Measurements from ENCODE around the gene TRAP1. TPM values are rescaled to one million over a fixed set of nuclear protein-coding genes. Genes with fewer than 3 reads are reported as not detected.

Gene TRAP1
- polyA plus RNA-seq, 1 of the 3 experiments (the other 2 are of a cell fraction) = 129 TPM

DNA sequence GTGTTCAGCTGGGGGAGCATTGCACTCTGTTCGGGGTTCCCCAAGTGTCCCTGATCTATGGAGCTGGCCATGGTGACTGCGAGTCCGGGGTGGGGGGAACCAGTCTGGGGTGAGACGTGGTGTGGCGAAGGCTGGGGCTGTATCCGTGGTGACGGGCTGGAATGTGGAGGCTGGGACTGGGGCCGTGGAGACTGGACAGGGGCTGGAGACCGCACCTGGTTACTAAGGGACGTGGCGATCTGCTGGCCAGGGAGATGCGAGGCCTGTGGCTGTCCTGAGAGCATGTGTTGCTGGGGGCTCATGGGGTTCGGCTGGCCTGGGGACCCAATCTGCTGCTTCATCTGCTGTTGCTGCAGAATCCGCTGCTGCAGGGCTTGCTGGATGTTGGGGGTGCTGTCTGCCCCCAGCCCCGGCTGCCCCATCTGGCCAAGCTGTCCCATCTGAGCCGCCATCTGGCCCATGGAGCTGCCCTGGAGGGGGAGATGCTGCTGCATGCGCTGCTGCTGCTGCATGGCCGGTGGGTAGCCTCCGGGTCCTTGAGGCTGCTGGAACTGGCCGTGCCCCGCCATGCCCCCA is 10.6 kb upstream of the TRAP1 start:
- 94% methylated on average over 11 of the region's 21 CpGs for WGBS (ENCODE audit: low lambda C conversion rate)
- H3K9ac ChIP-seq = no peak overlapping the region
- CTCF ChIA-PET = no interaction called here
- H3K9me3 ChIP-seq = no peaks in the 10 kb centered on the region
- H3K4me1 ChIP-seq (ENCODE audit: control insufficient read depth in 1 of 2, insufficient read depth in 2 of 2, low read depth in 1 of 2, low read length in 1 of 2) = no peaks in the 10 kb centered on the region
- DNase-seq = peak; percentile 21
- H4K20me1 ChIP-seq (ENCODE audit: insufficient read depth) = 0 out of 2 replicates have a peak, but pooled peaks cover 3% of the 10 kb centered on the region
- H3K36me3 ChIP-seq (replicated peaks in 1 of 2; ENCODE audit: control insufficient read depth in 1 of 2, insufficient read depth in 2 of 2, low read length in 1 of 2) = peaks cover 6 to 53% of the 10 kb centered on the region in 2 experiments
- POLR2A ChIA-PET = no interaction called here
- no peak for TF ChIP-seq NRF1 (IDR thresholded peaks at IDR 0.05; ENCODE audit: low read depth, low read length)
- no peak for TF ChIP-seq SMC3 (IDR thresholded peaks at IDR 0.05; ENCODE audit: low read depth, low read length)
- TF ChIP-seq YY1 (IDR thresholded peaks at IDR 0.05; ENCODE audit: low read depth) = no peak
- TF ChIP-seq, protein P1, sequence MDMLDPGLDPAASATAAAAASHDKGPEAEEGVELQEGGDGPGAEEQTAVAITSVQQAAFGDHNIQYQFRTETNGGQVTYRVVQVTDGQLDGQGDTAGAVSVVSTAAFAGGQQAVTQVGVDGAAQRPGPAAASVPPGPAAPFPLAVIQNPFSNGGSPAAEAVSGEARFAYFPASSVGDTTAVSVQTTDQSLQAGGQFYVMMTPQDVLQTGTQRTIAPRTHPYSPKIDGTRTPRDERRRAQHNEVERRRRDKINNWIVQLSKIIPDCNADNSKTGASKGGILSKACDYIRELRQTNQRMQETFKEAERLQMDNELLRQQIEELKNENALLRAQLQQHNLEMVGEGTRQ (IDR thresholded peaks at IDR 0.05; ENCODE audit: borderline replicate concordance, low read depth, low read length) = no peak
- no peak for TF ChIP-seq RXRA (IDR thresholded peaks at IDR 0.05; ENCODE audit: borderline replicate concordance, low read depth)
- TF ChIP-seq, protein P2, sequence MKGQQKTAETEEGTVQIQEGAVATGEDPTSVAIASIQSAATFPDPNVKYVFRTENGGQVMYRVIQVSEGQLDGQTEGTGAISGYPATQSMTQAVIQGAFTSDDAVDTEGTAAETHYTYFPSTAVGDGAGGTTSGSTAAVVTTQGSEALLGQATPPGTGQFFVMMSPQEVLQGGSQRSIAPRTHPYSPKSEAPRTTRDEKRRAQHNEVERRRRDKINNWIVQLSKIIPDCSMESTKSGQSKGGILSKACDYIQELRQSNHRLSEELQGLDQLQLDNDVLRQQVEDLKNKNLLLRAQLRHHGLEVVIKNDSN (IDR thresholded peaks at IDR 0.05; ENCODE audit: borderline replicate concordance, low read depth) = no peak
- no peak for TF ChIP-seq RAD21 (IDR thresholded peaks at IDR 0.05; ENCODE audit: low read length)
- no peak for TF ChIP-seq SIN3A (IDR thresholded peaks at IDR 0.05; ENCODE audit: borderline replicate concordance, low read depth, low read length)
- no peak for TF ChIP-seq JUND (IDR thresholded peaks at IDR 0.05)
- H3K4me2 ChIP-seq = no peak overlapping the region
- H3K9me2 ChIP-seq = no peaks in the 10 kb centered on the region
- H3F3A ChIP-seq (replicated peaks; ENCODE audit: insufficient read depth) = peaks cover 2% of the 10 kb centered on the region
- H3K4me3 ChIP-seq (ENCODE audit: low read depth in 2 of 2, low read length in 1 of 2) = no peak overlapping the region
- no peaks in the 10 kb centered on the region for H3K79me2 ChIP-seq (ENCODE audit: insufficient read depth)
- H2AFZ ChIP-seq (ENCODE audit: low read depth) = no peak overlapping the region
- H3K27me3 ChIP-seq (ENCODE audit: insufficient read depth) = no peaks in the 10 kb centered on the region
- no peak overlapping the region for H3K27ac ChIP-seq (ENCODE audit: low read depth in 2 of 2, low read length in 1 of 2)

DNA sequence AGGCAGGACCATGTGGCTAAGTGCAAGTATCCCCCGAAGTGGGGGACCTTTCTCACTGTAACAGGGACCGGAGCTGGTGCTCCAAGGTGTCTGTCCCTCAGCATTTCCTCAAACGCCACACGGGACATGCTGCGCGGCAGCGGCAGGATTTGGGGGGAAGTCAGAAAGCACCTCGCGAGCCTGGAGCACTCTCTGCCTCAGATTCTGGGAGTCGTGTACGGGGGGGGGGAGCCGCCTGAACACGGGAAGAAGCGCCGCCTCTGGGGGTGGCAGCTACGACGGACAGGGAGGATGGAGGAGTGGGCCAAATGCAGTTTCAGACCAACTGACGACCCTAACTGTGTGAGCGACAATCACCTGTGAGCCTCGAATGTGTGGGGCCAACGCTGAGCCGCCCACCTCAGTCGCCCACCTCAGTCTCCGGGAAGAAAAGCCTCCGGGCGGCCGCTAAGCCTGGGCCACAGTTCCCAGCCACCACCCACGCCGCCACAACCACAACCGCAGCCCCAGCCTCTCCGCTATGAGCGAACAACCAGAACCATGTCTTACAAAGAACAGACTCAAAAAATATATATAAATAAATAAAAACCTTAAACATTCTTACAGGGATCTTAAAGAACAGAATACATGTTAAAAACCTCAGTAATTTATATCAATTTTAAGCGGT is 8.8 kb upstream of the TRAP1 start:
- Histone ChIP-seq H3F3A (replicated peaks; ENCODE audit: insufficient read depth) (peaks cover 2% of the 10 kb centered on the region), H3K27me3 (ENCODE audit: insufficient read depth) (no peaks in the 10 kb centered on the region), H4K20me1 (ENCODE audit: insufficient read depth) (0 out of 2 replicates have a peak, but pooled peaks cover 3% of the 10 kb centered on the region), H3K9ac (no peak overlapping the region), H3K4me1 (ENCODE audit: control insufficient read depth in 1 of 2, insufficient read depth in 2 of 2, low read depth in 1 of 2, low read length in 1 of 2) (no peaks in the 10 kb centered on the region), H3K9me2 (no peaks in the 10 kb centered on the region), H3K36me3 (replicated peaks in 1 of 2; ENCODE audit: control insufficient read depth in 1 of 2, insufficient read depth in 2 of 2, low read length in 1 of 2) (peaks cover 6 to 43% of the 10 kb centered on the region in 2 experiments), H3K9me3 (no peaks in the 10 kb centered on the region), H3K27ac (ENCODE audit: low read depth in 2 of 2, low read length in 1 of 2) (no peak overlapping the region), H2AFZ (ENCODE audit: low read depth) (no peak overlapping the region), H3K79me2 (ENCODE audit: insufficient read depth) (no peaks in the 10 kb centered on the region), H3K4me2 (no peak overlapping the region), H3K4me3 (ENCODE audit: low read depth in 2 of 2, low read length in 1 of 2) (no peak overlapping the region)
- ChIA-PET CTCF (interaction anchor here (1.0 to 1.5 kb wide), 2 partner anchors 12 to 36 kb away, joined by 3 to 5 read pairs; no protein-coding TSS in a partner anchor), POLR2A (no interaction called here)
- no peak for DNase-seq
- 97% methylated on average over 26 of the region's 33 CpGs for WGBS (ENCODE audit: low lambda C conversion rate)
- TF ChIP-seq FOXM1 (IDR thresholded peaks at IDR 0.05; ENCODE audit: low read depth) (no peak), RFX5 (IDR thresholded peaks at IDR 0.05; ENCODE audit: low read length) (no peak), MXI1 (IDR thresholded peaks at IDR 0.05; ENCODE audit: low read depth, low read length) (no peak), FOSL2 (IDR thresholded peaks at IDR 0.05; ENCODE audit: borderline replicate concordance, low read depth) (no peak), SIN3A (IDR thresholded peaks at IDR 0.05; ENCODE audit: borderline replicate concordance, low read depth, low read length) (no peak), NRF1 (IDR thresholded peaks at IDR 0.05; ENCODE audit: low read depth, low read length) (no peak), EP300 (IDR thresholded peaks at IDR 0.05; ENCODE audit: borderline replicate concordance in 1 of 2, low read depth in 1 of 2, low read length in 1 of 2) (no peak), TCF12 (IDR thresholded peaks at IDR 0.05) (no peak), POLR2AphosphoS5 (IDR thresholded peaks at IDR 0.05; ENCODE audit: low read depth, low read length) (no peak), RCOR1 (IDR thresholded peaks at IDR 0.05; ENCODE audit: low read length) (no peak)
- TF ChIP-seq, protein P3, sequence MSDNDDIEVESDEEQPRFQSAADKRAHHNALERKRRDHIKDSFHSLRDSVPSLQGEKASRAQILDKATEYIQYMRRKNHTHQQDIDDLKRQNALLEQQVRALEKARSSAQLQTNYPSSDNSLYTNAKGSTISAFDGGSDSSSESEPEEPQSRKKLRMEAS (IDR thresholded peaks at IDR 0.05; ENCODE audit: low read depth) = no peak
- TF ChIP-seq, protein P4, sequence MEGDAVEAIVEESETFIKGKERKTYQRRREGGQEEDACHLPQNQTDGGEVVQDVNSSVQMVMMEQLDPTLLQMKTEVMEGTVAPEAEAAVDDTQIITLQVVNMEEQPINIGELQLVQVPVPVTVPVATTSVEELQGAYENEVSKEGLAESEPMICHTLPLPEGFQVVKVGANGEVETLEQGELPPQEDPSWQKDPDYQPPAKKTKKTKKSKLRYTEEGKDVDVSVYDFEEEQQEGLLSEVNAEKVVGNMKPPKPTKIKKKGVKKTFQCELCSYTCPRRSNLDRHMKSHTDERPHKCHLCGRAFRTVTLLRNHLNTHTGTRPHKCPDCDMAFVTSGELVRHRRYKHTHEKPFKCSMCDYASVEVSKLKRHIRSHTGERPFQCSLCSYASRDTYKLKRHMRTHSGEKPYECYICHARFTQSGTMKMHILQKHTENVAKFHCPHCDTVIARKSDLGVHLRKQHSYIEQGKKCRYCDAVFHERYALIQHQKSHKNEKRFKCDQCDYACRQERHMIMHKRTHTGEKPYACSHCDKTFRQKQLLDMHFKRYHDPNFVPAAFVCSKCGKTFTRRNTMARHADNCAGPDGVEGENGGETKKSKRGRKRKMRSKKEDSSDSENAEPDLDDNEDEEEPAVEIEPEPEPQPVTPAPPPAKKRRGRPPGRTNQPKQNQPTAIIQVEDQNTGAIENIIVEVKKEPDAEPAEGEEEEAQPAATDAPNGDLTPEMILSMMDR (IDR thresholded peaks at IDR 0.05) = no peak
- TF ChIP-seq, protein P5, sequence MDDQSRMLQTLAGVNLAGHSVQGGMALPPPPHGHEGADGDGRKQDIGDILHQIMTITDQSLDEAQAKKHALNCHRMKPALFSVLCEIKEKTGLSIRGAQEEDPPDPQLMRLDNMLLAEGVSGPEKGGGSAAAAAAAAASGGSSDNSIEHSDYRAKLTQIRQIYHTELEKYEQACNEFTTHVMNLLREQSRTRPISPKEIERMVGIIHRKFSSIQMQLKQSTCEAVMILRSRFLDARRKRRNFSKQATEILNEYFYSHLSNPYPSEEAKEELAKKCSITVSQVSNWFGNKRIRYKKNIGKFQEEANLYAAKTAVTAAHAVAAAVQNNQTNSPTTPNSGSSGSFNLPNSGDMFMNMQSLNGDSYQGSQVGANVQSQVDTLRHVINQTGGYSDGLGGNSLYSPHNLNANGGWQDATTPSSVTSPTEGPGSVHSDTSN (IDR thresholded peaks at IDR 0.05) = no peak
- TF ChIP-seq, protein P2 (IDR thresholded peaks at IDR 0.05; ENCODE audit: borderline replicate concordance, low read depth) = no peak
